Keratinocyte (primary cell): ENCODE data around the gene ZBTB38. TPM values are rescaled to one million over a fixed set of nuclear protein-coding genes. Genes with fewer than 3 reads are reported as not detected.

ENCODE experiments used
- DNase-seq: peaks from one replicate; pipeline ENCODE4 v3.0.0-alpha.2; 2011; ENCODE audit warnings: low read depth, missing footprints, low spot score
- FAIRE-seq: peaks from 2 replicates; lab custom pipeline; 2011; peaks lifted over from hg19 to GRCh38; lab: Jason Lieb, UNC
- H2AFZ ChIP-seq: 2 replicates; pipeline ENCODE4 v1.6.0; 2012; ENCODE audit warnings: low read length, control low read depth, inconsistent platforms; ENCODE audit not compliant: control insufficient read depth
- H3K27ac ChIP-seq: 2 replicates; pipeline ENCODE4 v1.5.1; 2011; ENCODE audit warnings: low read length; ENCODE audit not compliant: control insufficient read depth, insufficient read depth
- H3K27me3 ChIP-seq: 3 replicates; pipeline ENCODE4 v1.6.0; 2011; ENCODE audit warnings: low read length; ENCODE audit not compliant: control insufficient read depth, insufficient read depth; ENCODE audit errors: extremely low read depth
- H3K36me3 ChIP-seq, 2 experiments: 2 replicates in 1 of 2; 3 replicates in 1 of 2; pipeline ENCODE4 v1.5.1; 2011; ENCODE audit warnings: low read length in 2 of 2, mild to moderate bottlenecking in 1 of 2; ENCODE audit not compliant: control insufficient read depth in 2 of 2, insufficient read depth in 2 of 2; ENCODE audit errors: extremely low read depth in 1 of 2
- H3K4me1 ChIP-seq: 3 replicates; pipeline ENCODE4 v1.5.1; 2011; ENCODE audit warnings: low read length; ENCODE audit not compliant: control insufficient read depth, insufficient read depth; ENCODE audit errors: extremely low read depth
- H3K4me2 ChIP-seq: 3 replicates; pipeline ENCODE4 v1.6.0; 2011; ENCODE audit warnings: low read depth, low read length; ENCODE audit not compliant: control insufficient read depth, insufficient read depth; ENCODE audit errors: extremely low read depth
- H3K4me3 ChIP-seq, 3 experiments: fragments of 200-600 bp in 1 of 3; sonication (generic) in 1 of 3; 2 replicates in 2 of 3; 3 replicates in 1 of 3; pipeline ENCODE4 v1.5.1; 2011 to 2016; ENCODE audit warnings: low read length in 3 of 3, mild to moderate bottlenecking in 3 of 3, control low read depth in 2 of 3, inconsistent platforms in 1 of 3, low read depth in 1 of 3, mixed read lengths in 1 of 3, mixed run types in 1 of 3, moderate library complexity in 1 of 3; ENCODE audit not compliant: control insufficient read depth in 2 of 3, insufficient read depth in 2 of 3; ENCODE audit errors: extremely low read depth in 1 of 3
- H3K79me2 ChIP-seq: 2 replicates; pipeline ENCODE4 v1.6.0; 2012; ENCODE audit warnings: low read length; ENCODE audit not compliant: control insufficient read depth, insufficient read depth
- H3K9ac ChIP-seq: 3 replicates; pipeline ENCODE4 v1.6.0; 2011; ENCODE audit warnings: low read length; ENCODE audit not compliant: control insufficient read depth, insufficient read depth; ENCODE audit errors: extremely low read depth
- H3K9me1 ChIP-seq: 3 replicates; pipeline ENCODE4 v1.6.0; 2011; ENCODE audit warnings: low read length; ENCODE audit not compliant: control insufficient read depth, insufficient read depth; ENCODE audit errors: extremely low read depth
- H3K9me3 ChIP-seq: 2 replicates; pipeline ENCODE4 v1.5.1; 2012; ENCODE audit warnings: low read depth, low read length; ENCODE audit not compliant: control insufficient read depth
- H4K20me1 ChIP-seq: 3 replicates; pipeline ENCODE4 v1.6.0; 2011; ENCODE audit warnings: low read length; ENCODE audit not compliant: control insufficient read depth, insufficient read depth; ENCODE audit errors: extremely low read depth
- CTCF ChIP-seq, 3 experiments: IDR thresholded peaks in 1 of 3; conservative IDR thresholded peaks in 1 of 3; optimal IDR thresholded peaks in 1 of 3; 2 replicates in 2 of 3; 3 replicates in 1 of 3; pipeline versions ENCODE3 to v1.5.1; 2011; ENCODE audit warnings: low read length in 3 of 3, mild to moderate bottlenecking in 3 of 3, moderate library complexity in 2 of 3, control low read depth in 1 of 3, inconsistent platforms in 1 of 3; ENCODE audit not compliant: insufficient read depth in 2 of 3; ENCODE audit errors: extremely low read depth in 1 of 3
- EZH2 ChIP-seq: IDR thresholded peaks from one replicate; pipeline ENCODE4 v1.6.1; 2012; ENCODE audit warnings: inconsistent platforms, mild to moderate bottlenecking, low read length, moderate library complexity
- dilution Hi-C: fragments of 300-500 bp; cut with MboI; formaldehyde crosslinking; loops from one replicate; pipeline ENCODE4 v1.7.0; 2020; ENCODE audit warnings: low sequenced_read_pairs; ENCODE audit not compliant: extremely low pct_ligation_motif_present
- polyA plus RNA-seq, 5 experiments: library from polyadenylated mRNA; depleted of rRNA in 3 of 5; stranded (reverse) in 3 of 5; stranded (forward) in 1 of 5; unstranded in 1 of 5; fragments of >200 nt; gene quantifications; 1 replicate in 1 of 5; 2 replicates in 3 of 5; 3 replicates in 1 of 5; pipeline versions ENCODE4 v1.2.1 to v1.2.3, GENCODE V29; 2011 to 2012; ENCODE audit warnings: missing spikeins in 2 of 5, low read depth in 1 of 5, low replicate concordance in 1 of 5

The ZBTB38 gene
- polyA plus RNA-seq, 1 donor (not counting 4 experiments of a cell fraction or from before 2014, with no cell fraction given), result 34.9 TPM

GRCh38 chr3:141412936-141413354 lies 44.6 kb downstream of the ZBTB38 start:
- Histone ChIP-seq H3K36me3 (peaks cover 16 to 25% of the 10 kb centered on the region in 2 experiments), H3K9ac (peak overlapping the region; percentile 71), H3K79me2 (peaks cover 61% of the 10 kb centered on the region), H3K9me1 (no peaks in the 10 kb centered on the region), H3K4me1 (peaks cover 49% of the 10 kb centered on the region), H3K9me3 (no peaks in the 10 kb centered on the region), H3K4me2 (peak overlapping the region; percentile 88), H3K4me3 (peak overlapping the region in 2 of 3 experiments; percentile 51 to 60), H3K27me3 (no peaks in the 10 kb centered on the region), H2AFZ (peak overlapping the region; percentile 0), H4K20me1 (no peaks in the 10 kb centered on the region), H3K27ac (peak overlapping the region; percentile 82)
- dilution Hi-C loops, result no loop called here
- no peak for FAIRE-seq
- TF ChIP-seq EZH2, result no peak
- peak in 2 of 3 experiments; percentile 9 to 33 for TF ChIP-seq CTCF (optimal IDR thresholded peaks at IDR 0.05 in 1 of 3, IDR thresholded peaks at IDR 0.05 in 1 of 3, conservative IDR thresholded peaks at IDR 0.05 in 1 of 3; ENCODE audit: extremely low read depth in 1 of 3, insufficient read depth in 2 of 3, low read length in 3 of 3)
- DNase-seq, result no peak

GRCh38 chr3:141413391-141413790 lies 45.1 kb downstream of the ZBTB38 start:
- Histone ChIP-seq H3K4me3 (no peak overlapping the region), H3K79me2 (peaks cover 63% of the 10 kb centered on the region), H3K27ac (peak overlapping the region; percentile 82), H3K4me1 (peaks cover 48% of the 10 kb centered on the region), H3K36me3 (peaks cover 19 to 25% of the 10 kb centered on the region in 2 experiments), H4K20me1 (no peaks in the 10 kb centered on the region), H3K9me1 (no peaks in the 10 kb centered on the region), H3K9ac (peak overlapping the region; percentile 71), H2AFZ (no peak overlapping the region), H3K27me3 (no peaks in the 10 kb centered on the region), H3K4me2 (peak overlapping the region; percentile 88), H3K9me3 (no peaks in the 10 kb centered on the region)
- DNase-seq (no peak), FAIRE-seq (peak; percentile 13)
- no peak for TF ChIP-seq EZH2
- no peak for TF ChIP-seq CTCF (optimal IDR thresholded peaks at IDR 0.05 in 1 of 3, IDR thresholded peaks at IDR 0.05 in 1 of 3, conservative IDR thresholded peaks at IDR 0.05 in 1 of 3; ENCODE audit: extremely low read depth in 1 of 3, insufficient read depth in 2 of 3, low read length in 3 of 3)
- dilution Hi-C loops, result no loop called here
